MCF 10A (cell line): ENCODE measurements around the gene S1PR5. TPM values are rescaled to one million over a fixed set of nuclear protein-coding genes. Genes with fewer than 3 reads are reported as not detected.
"Not testable (repeated sequence)": the region's sequence is repeated elsewhere in the genome, so short reads cannot be mapped to it uniquely, and the experiment has no call there.

Source experiments
- BruUV-seq: library from RNA; stranded (reverse); fragments of 400-500 nt; replicated peaks from 2 replicates; lab custom pipeline; 2021; lab: Mats Ljungman, UMichigan
- CTCF ChIA-PET: fragments of 300-600 bp; sonication (Branson Sonifier 250); formaldehyde crosslinking; extraction: SDS; loops from one replicate; lab custom pipeline; 2021; ENCODE audit warnings: antibody characterized with exemption, inconsistent platforms; lab: Yijun Ruan, JAX
- POLR2A ChIA-PET: fragments of 300-600, 350-650 bp; sonication (Branson Sonifier 250); formaldehyde crosslinking; extraction: SDS; loops from one replicate; lab custom pipeline; 2020; ENCODE audit warnings: antibody characterized with exemption, inconsistent platforms; lab: Yijun Ruan, JAX
- DNase-seq: peaks from one replicate; pipeline ENCODE4 v3.0.0-alpha.2; 2018; ENCODE audit not compliant: unreplicated experiment
- H3K27ac Mint-ChIP-seq: one replicate; pipeline ENCODE4 v1.8.0; 2022; ENCODE audit warnings: mild to moderate bottlenecking, low read depth, mixed read lengths; ENCODE audit not compliant: unreplicated experiment
- H3K27me3 Mint-ChIP-seq: one replicate; pipeline ENCODE4 v1.8.0; 2022; ENCODE audit warnings: mixed read lengths; ENCODE audit not compliant: insufficient read depth, unreplicated experiment
- H3K36me3 Mint-ChIP-seq: one replicate; pipeline ENCODE4 v1.8.0; 2022; ENCODE audit warnings: mild to moderate bottlenecking, moderate library complexity, mixed read lengths; ENCODE audit not compliant: insufficient read depth, unreplicated experiment
- H3K4me1 Mint-ChIP-seq: one replicate; pipeline ENCODE4 v1.8.0; 2022; ENCODE audit warnings: mixed read lengths; ENCODE audit not compliant: insufficient read depth, unreplicated experiment
- H3K4me3 Mint-ChIP-seq: one replicate; pipeline ENCODE4 v1.8.0; 2022; ENCODE audit warnings: mild to moderate bottlenecking, moderate library complexity, mixed read lengths; ENCODE audit not compliant: unreplicated experiment
- H3K9me3 Mint-ChIP-seq: one replicate; pipeline ENCODE4 v1.8.0; 2022; ENCODE audit warnings: mixed read lengths; ENCODE audit not compliant: unreplicated experiment
- CTCF ChIP-seq: fragments of 200-600 bp; IDR thresholded peaks from one replicate; pipeline ENCODE4 v1.8.0; 2022; ENCODE audit warnings: antibody characterized with exemption, mild to moderate bottlenecking; ENCODE audit not compliant: unreplicated experiment
- intact Hi-C: fragments of 100-400 bp; cut with micrococcal nuclease; formaldehyde crosslinking; loops from 2 replicates; pipeline ENCODE4 v1.14.1; 2022
- total RNA-seq: library from RNA; stranded (reverse); gene quantifications from 2 replicates; pipeline ENCODE4 v1.2.3, GENCODE V29; 2022

Gene S1PR5
- total RNA-seq, 1 experiment from 2014 or later = not detected

- peak; percentile 72 for DNase-seq
- Mint-ChIP-seq H3K27me3 (no peaks in the 10 kb centered on the region), H3K4me3 (no peak overlapping the region), H3K4me1 (no peaks in the 10 kb centered on the region), H3K36me3 (peaks cover 89% of the 10 kb centered on the region), H3K27ac (no peak overlapping the region), H3K9me3 (no peaks in the 10 kb centered on the region)
- TF ChIP-seq CTCF = peak; percentile 27
- intact Hi-C loops = loop anchor here (1.0 kb wide), 1 partner anchor 46 kb away; no protein-coding TSS in a partner anchor
- ChIA-PET POLR2A (interaction anchor here (0.6 to 1.1 kb wide), 3 partner anchors 10 to 48 kb away, joined by 3 read pairs; no protein-coding TSS in a partner anchor), CTCF (interaction anchor here (0.6 to 2.9 kb wide), 14 partner anchors 9 to 113 kb away, joined by 3 to 16 read pairs (median 4); no protein-coding TSS in a partner anchor)
- no TSS peak for BruUV-seq
Measured at GRCh38 chr19:10551698-10552301, 34.6 kb upstream of the S1PR5 start.

GRCh38 chr19:10551006-10551405, 33.8 kb upstream of the S1PR5 start:
- H3K36me3 Mint-ChIP-seq = peaks cover 85% of the 10 kb centered on the region

GRCh38 chr19:10550336-10550735, 33.1 kb upstream of the S1PR5 start:
- TF ChIP-seq CTCF = no peak
- no peaks in the 10 kb centered on the region for H3K4me1 Mint-ChIP-seq
- intact Hi-C loops = no loop called here
- H3K36me3 Mint-ChIP-seq = peaks cover 85% of the 10 kb centered on the region
- H3K9me3 Mint-ChIP-seq = no peaks in the 10 kb centered on the region
- BruUV-seq = no TSS peak
- POLR2A ChIA-PET = no interaction called here
- H3K27ac Mint-ChIP-seq = no peak overlapping the region
- no peak overlapping the region for H3K4me3 Mint-ChIP-seq
- H3K27me3 Mint-ChIP-seq = no peaks in the 10 kb centered on the region
- no peak for DNase-seq
- CTCF ChIA-PET = interaction anchor here (0.5 kb wide), 1 partner anchor 47 kb away, joined by 3 read pairs; no protein-coding TSS in a partner anchor

More at GRCh38 chr19:10551006-10551405, 33.8 kb upstream of the S1PR5 start:
- not testable (repeated sequence) for H3K27me3 Mint-ChIP-seq, H3K9me3 Mint-ChIP-seq, BruUV-seq, H3K4me1 Mint-ChIP-seq, H3K27ac Mint-ChIP-seq, DNase-seq, H3K4me3 Mint-ChIP-seq
- intact Hi-C loops = loop anchor here (1.0 kb wide), 1 partner anchor 46 kb away; no protein-coding TSS in a partner anchor
- POLR2A ChIA-PET = interaction anchor here (1.0 kb wide), 1 partner anchor 14 kb away, joined by 3 read pairs; no protein-coding TSS in a partner anchor
- CTCF ChIA-PET = interaction anchor here (0.5 to 2.9 kb wide), 6 partner anchors 8 to 114 kb away, joined by 3 to 16 read pairs (median 4); no protein-coding TSS in a partner anchor

GRCh38 chr19:10549733-10550132, 32.5 kb upstream of the S1PR5 start:
- no peaks in the 10 kb centered on the region for H3K27me3 Mint-ChIP-seq
- H3K4me1 Mint-ChIP-seq = peaks cover 6% of the 10 kb centered on the region
- ChIA-PET POLR2A (no interaction called here), CTCF (no interaction called here)
- no peaks in the 10 kb centered on the region for H3K9me3 Mint-ChIP-seq
- no peak overlapping the region for H3K4me3 Mint-ChIP-seq
- no peak for TF ChIP-seq CTCF
- no peak overlapping the region for H3K27ac Mint-ChIP-seq
- H3K36me3 Mint-ChIP-seq = peaks cover 84% of the 10 kb centered on the region
- DNase-seq = no peak
- BruUV-seq = no TSS peak
- intact Hi-C loops = no loop called here
